ENCODE measurements around the gene DDX10. TPM values are rescaled to one million over a fixed set of nuclear protein-coding genes. Genes with fewer than 3 reads are reported as not detected.
"Not testable (repeated sequence)": the region's sequence is repeated elsewhere in the genome, so short reads cannot be mapped to it uniquely, and the experiment has no call there.

Gene DDX10
- total and polyA plus RNA-seq, 2 donors = 15.9 to 28.1 TPM

- Histone ChIP-seq H3K27ac (ENCODE audit: low read depth) (no peak overlapping the region), H3K4me3 (ENCODE audit: low read depth, low read length) (no peak overlapping the region), H3K36me3 (ENCODE audit: insufficient read depth) (no peaks in the 10 kb centered on the region), H3K4me1 (ENCODE audit: insufficient read depth) (no peaks in the 10 kb centered on the region)
- WGBS = 62% methylated on average over 2 of the region's 2 CpGs
- no peak for DNase-seq (ENCODE audit: extremely low spot score)
Observed at GRCh38 chr11:108813086-108813485, 148.2 kb downstream of the DDX10 start.

DNA sequence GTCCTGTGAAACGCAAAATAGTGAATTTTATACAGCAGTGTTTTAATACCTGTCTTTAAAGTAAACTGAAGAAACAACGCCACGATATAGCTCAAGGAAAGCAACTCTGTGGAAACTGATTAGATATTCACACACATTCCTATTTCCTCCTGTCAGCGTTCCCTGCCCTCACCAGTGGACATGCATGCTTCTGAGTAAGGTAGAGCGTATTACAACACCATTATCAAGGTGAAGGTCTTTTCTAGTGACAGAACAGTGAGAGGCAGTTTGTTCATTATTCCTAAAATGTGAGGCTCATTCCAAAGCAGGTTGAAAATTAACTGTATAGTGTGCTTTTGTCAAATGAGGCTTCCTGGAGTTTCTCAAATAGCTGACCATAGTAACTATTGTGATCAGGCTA is 153.1 kb downstream of the DDX10 start:
- H3K4me1 ChIP-seq (ENCODE audit: insufficient read depth) = no peaks in the 10 kb centered on the region
- 91% methylated on average over 5 of the region's 5 CpGs for WGBS
- H3K4me3 ChIP-seq (ENCODE audit: low read depth, low read length) = no peak overlapping the region
- no peak overlapping the region for H3K27ac ChIP-seq (ENCODE audit: low read depth)
- no peak for DNase-seq (ENCODE audit: extremely low spot score)
- H3K36me3 ChIP-seq (ENCODE audit: insufficient read depth) = no peaks in the 10 kb centered on the region

GRCh38 chr11:108818971-108819370 is 154.1 kb downstream of the DDX10 start:
- Histone ChIP-seq H3K4me1 (ENCODE audit: insufficient read depth) (no peaks in the 10 kb centered on the region), H3K27ac (ENCODE audit: low read depth) (no peak overlapping the region), H3K4me3 (ENCODE audit: low read depth, low read length) (no peak overlapping the region), H3K36me3 (ENCODE audit: insufficient read depth) (no peaks in the 10 kb centered on the region)
- 75% methylated on average over 1 of the region's 1 CpG for WGBS
- DNase-seq (ENCODE audit: extremely low spot score) = no peak

GRCh38 chr11:108819957-108820356 is 155.1 kb downstream of the DDX10 start:
- H3K4me1 ChIP-seq (ENCODE audit: insufficient read depth) = no peaks in the 10 kb centered on the region
- no peaks in the 10 kb centered on the region for H3K36me3 ChIP-seq (ENCODE audit: insufficient read depth)
- 93% methylated on average over 2 of the region's 2 CpGs for WGBS
- no peak for DNase-seq (ENCODE audit: extremely low spot score)
- H3K4me3 ChIP-seq (ENCODE audit: low read depth, low read length) = no peak overlapping the region
- H3K27ac ChIP-seq (ENCODE audit: low read depth) = no peak overlapping the region

GRCh38 chr11:108823960-108824359 is 159.1 kb downstream of the DDX10 start:
- DNase-seq (ENCODE audit: extremely low spot score) = not testable (repeated sequence)
- WGBS = 97% methylated on average over 11 of the region's 11 CpGs

DNA sequence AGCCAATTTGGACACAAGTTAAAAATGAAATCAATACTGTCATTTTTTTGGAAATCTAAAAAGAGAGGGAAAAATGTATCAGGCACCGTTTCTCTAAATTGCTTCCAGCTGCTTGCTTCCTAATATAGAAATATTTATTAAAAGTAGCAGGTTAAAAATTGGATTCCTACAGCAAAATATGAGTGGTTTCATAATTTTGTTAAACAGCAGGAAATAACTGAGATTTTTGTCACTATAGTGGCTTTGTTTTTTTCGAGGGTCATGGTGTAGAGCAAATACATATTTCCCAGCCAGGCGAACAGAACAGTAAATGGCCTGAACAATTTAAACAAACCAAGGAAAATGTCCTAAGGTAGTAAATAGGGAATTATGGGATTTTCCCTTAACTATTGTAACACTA is 159.7 kb downstream of the DDX10 start:
- Histone ChIP-seq H3K4me3 (ENCODE audit: low read depth, low read length) (no peak overlapping the region), H3K36me3 (ENCODE audit: insufficient read depth) (no peaks in the 10 kb centered on the region), H3K27ac (ENCODE audit: low read depth) (no peak overlapping the region), H3K4me1 (ENCODE audit: insufficient read depth) (no peaks in the 10 kb centered on the region)
- no peak for DNase-seq (ENCODE audit: extremely low spot score)
- WGBS = 58% methylated on average over 3 of the region's 3 CpGs

More at GRCh38 chr11:108823960-108824359, 159.1 kb downstream of the DDX10 start:
- H3K27ac ChIP-seq (ENCODE audit: low read depth); H3K4me1 ChIP-seq (ENCODE audit: insufficient read depth); H3K4me3 ChIP-seq (ENCODE audit: low read depth, low read length); H3K36me3 ChIP-seq (ENCODE audit: insufficient read depth): not testable (repeated sequence)

DNA sequence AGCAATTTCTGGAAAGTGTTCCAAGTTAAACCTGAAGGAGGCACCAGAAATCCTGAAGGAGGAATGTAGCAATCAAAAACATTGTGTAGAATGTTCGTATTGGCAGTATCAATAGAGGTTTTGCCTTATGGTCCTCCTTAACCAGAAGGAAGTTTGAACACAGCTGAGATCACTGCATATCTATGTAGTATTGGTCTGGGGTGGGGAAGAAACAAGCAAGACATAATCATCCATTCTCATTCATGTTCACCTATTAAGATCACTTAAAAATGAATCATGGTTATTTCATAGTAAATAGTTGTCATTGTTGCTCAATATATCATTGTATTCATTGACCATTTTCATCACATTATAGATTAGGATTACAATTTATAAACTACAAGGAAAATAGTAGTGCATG is 160.5 kb downstream of the DDX10 start:
- Histone ChIP-seq H3K36me3 (ENCODE audit: insufficient read depth) (no peaks in the 10 kb centered on the region), H3K4me3 (ENCODE audit: low read depth, low read length) (no peak overlapping the region), H3K4me1 (ENCODE audit: insufficient read depth) (no peaks in the 10 kb centered on the region), H3K27ac (ENCODE audit: low read depth) (no peak overlapping the region)
- DNase-seq (ENCODE audit: extremely low spot score) = no peak
- 96% methylated on average over 1 of the region's 1 CpG for WGBS

DNA sequence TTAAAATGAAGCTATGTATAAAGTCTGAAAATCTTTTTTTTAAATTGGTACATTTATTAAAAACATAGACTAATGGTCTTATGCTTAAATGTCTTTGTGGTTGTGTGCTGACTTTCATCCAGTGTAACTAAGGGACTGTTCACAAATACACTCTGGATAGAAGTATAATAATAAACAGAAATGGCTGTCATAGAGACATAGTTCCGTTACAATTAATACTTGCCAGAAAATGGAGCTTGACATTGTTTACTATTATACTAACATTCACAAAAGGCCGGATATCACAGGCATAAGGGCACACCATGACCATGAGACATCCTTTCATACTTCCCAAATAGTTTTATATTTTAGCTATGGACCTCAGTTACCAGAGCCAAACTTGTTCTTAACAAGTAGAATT is 161.3 kb downstream of the DDX10 start:
- Histone ChIP-seq H3K4me1 (ENCODE audit: insufficient read depth) (no peaks in the 10 kb centered on the region), H3K27ac (ENCODE audit: low read depth) (no peak overlapping the region), H3K4me3 (ENCODE audit: low read depth, low read length) (no peak overlapping the region), H3K36me3 (ENCODE audit: insufficient read depth) (no peaks in the 10 kb centered on the region)
- WGBS = 62% methylated on average over 2 of the region's 2 CpGs
- no peak for DNase-seq (ENCODE audit: extremely low spot score)

DNA sequence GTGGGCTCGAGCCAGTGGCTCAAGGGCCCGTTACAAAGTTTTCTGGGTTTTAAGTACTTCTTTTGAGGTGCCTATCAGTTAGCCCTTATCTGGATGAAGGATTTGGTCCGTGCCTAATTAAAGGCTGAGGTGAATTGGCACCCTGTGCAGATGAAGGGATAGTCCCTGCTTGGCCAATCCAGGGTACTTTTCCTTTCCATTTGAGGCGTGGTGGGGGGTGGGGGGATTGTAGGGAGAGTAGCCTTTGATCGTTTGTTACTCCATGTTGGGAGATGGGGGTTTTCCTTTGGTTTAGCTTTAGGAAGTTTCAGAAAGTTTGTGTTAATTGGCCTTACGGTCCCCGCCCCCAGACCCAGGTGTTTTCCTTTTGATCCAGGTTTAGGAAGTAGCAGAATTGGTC is 170.8 kb downstream of the DDX10 start:
- no peak for DNase-seq (ENCODE audit: extremely low spot score)
- WGBS = 84% methylated on average over 7 of the region's 7 CpGs
- no peaks in the 10 kb centered on the region for H3K4me1 ChIP-seq (ENCODE audit: insufficient read depth)

DNA sequence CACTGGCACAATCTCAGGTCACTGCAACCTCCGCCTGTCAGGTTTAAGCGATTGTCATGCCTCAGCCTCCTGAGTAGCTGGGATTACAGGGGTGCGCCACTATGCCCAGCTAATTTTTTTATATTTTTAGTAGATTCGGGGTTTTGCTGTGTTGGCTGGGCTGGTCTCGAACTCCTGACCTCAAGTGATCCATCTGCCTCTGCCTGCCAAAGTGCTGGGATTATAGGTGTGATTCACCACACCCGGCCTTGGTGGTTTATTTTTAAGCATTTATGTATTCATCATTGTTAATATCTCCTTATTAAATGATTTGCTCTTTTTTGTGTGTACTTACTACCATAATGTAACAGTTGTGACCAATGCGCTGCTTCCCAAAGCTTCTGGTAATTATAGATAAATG is 171.7 kb downstream of the DDX10 start:
- WGBS = 94% methylated on average over 7 of the region's 7 CpGs
- H3K27ac ChIP-seq (ENCODE audit: low read depth) = no peak overlapping the region
- no peak overlapping the region for H3K4me3 ChIP-seq (ENCODE audit: low read depth, low read length)
- DNase-seq (ENCODE audit: extremely low spot score) = no peak
- H3K4me1 ChIP-seq (ENCODE audit: insufficient read depth) = no peaks in the 10 kb centered on the region
- H3K36me3 ChIP-seq (ENCODE audit: insufficient read depth) = no peaks in the 10 kb centered on the region

More for the DNA sequence above, 170.8 kb downstream of the DDX10 start:
- Histone ChIP-seq H3K27ac (ENCODE audit: low read depth) (no peak overlapping the region), H3K36me3 (ENCODE audit: insufficient read depth) (no peaks in the 10 kb centered on the region), H3K4me3 (ENCODE audit: low read depth, low read length) (no peak overlapping the region)

- WGBS = 89% methylated on average over 3 of the region's 3 CpGs
- H3K27ac ChIP-seq (ENCODE audit: low read depth) = no peak overlapping the region
- DNase-seq (ENCODE audit: extremely low spot score) = no peak
- H3K36me3 ChIP-seq (ENCODE audit: insufficient read depth) = no peaks in the 10 kb centered on the region
- no peaks in the 10 kb centered on the region for H3K4me1 ChIP-seq (ENCODE audit: insufficient read depth)
- H3K4me3 ChIP-seq (ENCODE audit: low read depth, low read length) = no peak overlapping the region
Observed at GRCh38 chr11:108838102-108838791, 173.4 kb downstream of the DDX10 start.

- H3K27ac ChIP-seq (ENCODE audit: low read depth) = no peak overlapping the region
- DNase-seq (ENCODE audit: extremely low spot score) = no peak
- no peak overlapping the region for H3K4me3 ChIP-seq (ENCODE audit: low read depth, low read length)
- no peaks in the 10 kb centered on the region for H3K4me1 ChIP-seq (ENCODE audit: insufficient read depth)
- H3K36me3 ChIP-seq (ENCODE audit: insufficient read depth) = no peaks in the 10 kb centered on the region
- 90% methylated on average over 1 of the region's 1 CpG for WGBS
Observed at GRCh38 chr11:108838792-108839105, 173.9 kb downstream of the DDX10 start.

DNA sequence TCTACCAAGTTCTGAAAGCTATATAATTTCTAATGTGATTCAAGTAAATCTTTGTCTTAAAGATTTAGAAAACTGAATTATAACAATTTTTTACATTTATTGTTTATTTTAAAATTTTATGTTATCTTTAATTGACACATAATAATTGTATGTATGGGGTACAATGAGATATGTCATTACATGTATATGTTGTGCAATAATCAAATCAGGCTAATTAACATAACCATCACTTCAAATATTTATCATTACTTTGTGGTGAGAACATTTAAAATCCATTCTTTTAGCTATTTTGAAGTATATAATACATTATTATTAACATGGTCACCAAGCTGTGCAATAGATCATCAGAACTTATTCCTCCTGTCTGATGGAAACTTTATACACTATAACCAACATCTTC is 181.1 kb downstream of the DDX10 start:
- Histone ChIP-seq H3K36me3 (ENCODE audit: insufficient read depth) (no peaks in the 10 kb centered on the region), H3K4me1 (ENCODE audit: insufficient read depth) (no peaks in the 10 kb centered on the region), H3K27ac (ENCODE audit: low read depth) (no peak overlapping the region), H3K4me3 (ENCODE audit: low read depth, low read length) (no peak overlapping the region)
- DNase-seq (ENCODE audit: extremely low spot score) = no peak

GRCh38 chr11:108847298-108847990 is 182.6 kb downstream of the DDX10 start:
- H3K4me3 ChIP-seq (ENCODE audit: low read depth, low read length) = no peak overlapping the region
- no peak for DNase-seq (ENCODE audit: extremely low spot score)
- H3K27ac ChIP-seq (ENCODE audit: low read depth) = no peak overlapping the region
- 44% methylated on average over 3 of the region's 3 CpGs for WGBS
- H3K4me1 ChIP-seq (ENCODE audit: insufficient read depth) = no peaks in the 10 kb centered on the region
- H3K36me3 ChIP-seq (ENCODE audit: insufficient read depth) = no peaks in the 10 kb centered on the region

Measured in urinary bladder (tissue), 4 donors.